ENCODE data around the gene ZYX. TPM values are rescaled to one million over a fixed set of nuclear protein-coding genes. Genes with fewer than 3 reads are reported as not detected.

ZYX gene
- polyA plus RNA-seq, 1 of the 3 experiments (the other 2 are of a cell fraction), result 271 TPM

- H3K9me2 ChIP-seq, result no peaks in the 10 kb centered on the region
- H3F3A ChIP-seq (replicated peaks; ENCODE audit: insufficient read depth), result peaks cover 75% of the 10 kb centered on the region
- H3K9ac ChIP-seq, result peak overlapping the region; percentile 7; the same call in 1 of the 2 replicates
- ChIA-PET POLR2A (interaction anchor here (0.9 kb wide), 1 partner anchor 13 kb away, joined by 4 read pairs; no protein-coding TSS in a partner anchor), CTCF (interaction anchor here (1.6 to 8.3 kb wide), 4 partner anchors 10 to 151 kb away, joined by 3 to 43 read pairs (median 25); partner anchors contain the start of gene ZYX)
- peaks cover 51 to 54% of the 10 kb centered on the region in 2 experiments for H3K36me3 ChIP-seq (replicated peaks in 1 of 2; ENCODE audit: control insufficient read depth in 1 of 2, insufficient read depth in 2 of 2, low read length in 1 of 2)
- peak overlapping the region; percentile 36; the same call in 1 of the 2 replicates for H3K4me2 ChIP-seq
- no peaks in the 10 kb centered on the region for H3K9me3 ChIP-seq
- peak; percentile 41; the same call in 1 of the 2 replicates for TF ChIP-seq NFIC (IDR thresholded peaks at IDR 0.05; ENCODE audit: borderline replicate concordance)
- no peak for TF ChIP-seq RXRA (IDR thresholded peaks at IDR 0.05; ENCODE audit: borderline replicate concordance, low read depth)
- TF ChIP-seq SIN3A (IDR thresholded peaks at IDR 0.05; ENCODE audit: borderline replicate concordance, low read depth, low read length), result 0 out of 2 replicates have a peak, but pooled peaks have one; percentile 62
- TF ChIP-seq ELF1 (IDR thresholded peaks at IDR 0.05), result no peak
- TF ChIP-seq TEAD4 (IDR thresholded peaks at IDR 0.05; ENCODE audit: borderline replicate concordance, insufficient read depth), result 0 out of 2 replicates have a peak, but pooled peaks have one; percentile 28
- TF ChIP-seq USF1 (IDR thresholded peaks at IDR 0.05; ENCODE audit: borderline replicate concordance, low read depth), result no peak
- TF ChIP-seq GATA2 (CRISPR knock-in tag; IDR thresholded peaks at IDR 0.05), result no peak
- 0 out of 2 replicates have a peak, but pooled peaks have one; percentile 36 for TF ChIP-seq JUND (IDR thresholded peaks at IDR 0.05)
- no peak for TF ChIP-seq MXI1 (IDR thresholded peaks at IDR 0.05; ENCODE audit: low read depth, low read length)
- 0 out of 2 replicates have a peak, but pooled peaks have one; percentile 7 for TF ChIP-seq NRF1 (IDR thresholded peaks at IDR 0.05; ENCODE audit: low read depth, low read length)
- 0 out of 4 replicates have a peak, but pooled peaks of 1 of the 2 experiments have one; percentile 12 for TF ChIP-seq EP300 (IDR thresholded peaks at IDR 0.05; ENCODE audit: borderline replicate concordance in 1 of 2, low read depth in 1 of 2, low read length in 1 of 2)
- peak; percentile 38; the same call in 1 of the 2 replicates for TF ChIP-seq TCF12 (IDR thresholded peaks at IDR 0.05)
- peak; percentile 71 for TF ChIP-seq POLR2AphosphoS5 (IDR thresholded peaks at IDR 0.05; ENCODE audit: low read depth, low read length)
- TF ChIP-seq FOXM1 (IDR thresholded peaks at IDR 0.05; ENCODE audit: low read depth), result no peak
- TF ChIP-seq MAX (IDR thresholded peaks at IDR 0.05; ENCODE audit: low read depth), result 0 out of 2 replicates have a peak, but pooled peaks have one; percentile 37
- DNase-seq, result no peak
- 84% methylated on average over 23 of the region's 24 CpGs for WGBS (ENCODE audit: low lambda C conversion rate)
- H3K79me2 ChIP-seq (ENCODE audit: insufficient read depth), result peaks cover 26% of the 10 kb centered on the region
- peaks cover 63% of the 10 kb centered on the region for H4K20me1 ChIP-seq (ENCODE audit: insufficient read depth)
- no peak overlapping the region for H3K4me3 ChIP-seq (ENCODE audit: low read depth in 2 of 2, low read length in 1 of 2)
- H3K27me3 ChIP-seq (ENCODE audit: insufficient read depth), result no peaks in the 10 kb centered on the region
- H3K4me1 ChIP-seq (ENCODE audit: control insufficient read depth in 1 of 2, insufficient read depth in 2 of 2, low read depth in 1 of 2, low read length in 1 of 2), result peaks cover 10 to 38% of the 10 kb centered on the region in 2 experiments; a peak in 3 of 4 replicates
- no peak overlapping the region for H2AFZ ChIP-seq (ENCODE audit: low read depth)
- peak overlapping the region; percentile 61 to 75 for H3K27ac ChIP-seq (ENCODE audit: low read depth in 2 of 2, low read length in 1 of 2)
These were observed 10.6 kb downstream of the ZYX start for GRCh38 chr7:143391462-143392404.
